IPS-18a (cell line): Measurements from ENCODE around the gene RTN4.

Source experiments
- H3K27ac ChIP-seq: one replicate; pipeline ENCODE4 v1.5.1; 2013; ENCODE audit warnings: low read length
- H3K27me3 ChIP-seq: one replicate; pipeline ENCODE4 v1.6.1; 2013; ENCODE audit warnings: mild to moderate bottlenecking, low read length; ENCODE audit not compliant: control insufficient read depth, insufficient read depth
- H3K36me3 ChIP-seq: one replicate; pipeline ENCODE4 v1.6.1; 2013; ENCODE audit warnings: low read depth, low read length; ENCODE audit not compliant: control insufficient read depth
- H3K4me1 ChIP-seq: one replicate; pipeline ENCODE4 v1.6.1; 2013; ENCODE audit warnings: low read depth, low read length; ENCODE audit not compliant: control insufficient read depth
- H3K4me3 ChIP-seq: one replicate; pipeline ENCODE4 v1.5.1; 2013; ENCODE audit warnings: low read length
- H3K9ac ChIP-seq: one replicate; pipeline ENCODE4 v1.6.1; 2013; ENCODE audit warnings: mild to moderate bottlenecking, low read length, moderate library complexity
- H3K9me3 ChIP-seq: one replicate; pipeline ENCODE4 v1.6.1; 2013; ENCODE audit warnings: low read depth, low read length; ENCODE audit not compliant: control insufficient read depth

RTN4 gene

GRCh38 chr2:54952978-54953456 is 97.2 kb downstream of the RTN4 start:
- Histone ChIP-seq H3K36me3 (no peaks in the 10 kb centered on the region), H3K9ac (no peak overlapping the region), H3K27ac (no peak overlapping the region), H3K4me3 (no peak overlapping the region), H3K4me1 (peaks cover 7% of the 10 kb centered on the region), H3K9me3 (no peaks in the 10 kb centered on the region), H3K27me3 (no peaks in the 10 kb centered on the region)

GRCh38 chr2:54952425-54952824 is 97.8 kb downstream of the RTN4 start:
- no peak overlapping the region for H3K4me3 ChIP-seq
- H3K9ac ChIP-seq = no peak overlapping the region
- H3K36me3 ChIP-seq = no peaks in the 10 kb centered on the region
- peaks cover 7% of the 10 kb centered on the region for H3K4me1 ChIP-seq
- no peaks in the 10 kb centered on the region for H3K27me3 ChIP-seq
- H3K27ac ChIP-seq = no peak overlapping the region
- H3K9me3 ChIP-seq = no peaks in the 10 kb centered on the region

GRCh38 chr2:54950811-54951210 is 99.4 kb downstream of the RTN4 start:
- Histone ChIP-seq H3K4me3 (no peak overlapping the region), H3K36me3 (no peaks in the 10 kb centered on the region), H3K27me3 (no peaks in the 10 kb centered on the region), H3K9ac (no peak overlapping the region), H3K27ac (no peak overlapping the region), H3K4me1 (no peaks in the 10 kb centered on the region), H3K9me3 (no peaks in the 10 kb centered on the region)

GRCh38 chr2:54949431-54949830 is 100.8 kb downstream of the RTN4 start:
- H3K4me3 ChIP-seq = no peak overlapping the region
- H3K36me3 ChIP-seq = no peaks in the 10 kb centered on the region
- H3K9me3 ChIP-seq = no peaks in the 10 kb centered on the region
- H3K9ac ChIP-seq = no peak overlapping the region
- H3K27ac ChIP-seq = no peak overlapping the region
- H3K4me1 ChIP-seq = no peaks in the 10 kb centered on the region
- H3K27me3 ChIP-seq = no peaks in the 10 kb centered on the region

GRCh38 chr2:54948120-54948519 is 102.1 kb downstream of the RTN4 start:
- Histone ChIP-seq H3K4me1 (no peaks in the 10 kb centered on the region), H3K4me3 (no peak overlapping the region), H3K9me3 (no peaks in the 10 kb centered on the region), H3K27me3 (no peaks in the 10 kb centered on the region), H3K9ac (no peak overlapping the region), H3K27ac (no peak overlapping the region), H3K36me3 (no peaks in the 10 kb centered on the region)

- H3K9ac ChIP-seq = no peak overlapping the region
- no peak overlapping the region for H3K27ac ChIP-seq
- H3K27me3 ChIP-seq = no peaks in the 10 kb centered on the region
- no peaks in the 10 kb centered on the region for H3K4me1 ChIP-seq
- H3K4me3 ChIP-seq = no peak overlapping the region
- H3K9me3 ChIP-seq = no peaks in the 10 kb centered on the region
- H3K36me3 ChIP-seq = no peaks in the 10 kb centered on the region
Measured at GRCh38 chr2:54947646-54948045, 102.6 kb downstream of the RTN4 start.

- H3K9ac ChIP-seq = no peak overlapping the region
- H3K27ac ChIP-seq = no peak overlapping the region
- no peaks in the 10 kb centered on the region for H3K4me1 ChIP-seq
- H3K9me3 ChIP-seq = no peaks in the 10 kb centered on the region
- H3K27me3 ChIP-seq = no peaks in the 10 kb centered on the region
- H3K36me3 ChIP-seq = no peaks in the 10 kb centered on the region
- H3K4me3 ChIP-seq = no peak overlapping the region
Measured at GRCh38 chr2:54947136-54947535, 103.1 kb downstream of the RTN4 start.

GRCh38 chr2:54946220-54946805 is 103.9 kb downstream of the RTN4 start:
- Histone ChIP-seq H3K27ac (no peak overlapping the region), H3K4me3 (no peak overlapping the region), H3K27me3 (no peaks in the 10 kb centered on the region), H3K4me1 (no peaks in the 10 kb centered on the region), H3K9me3 (no peaks in the 10 kb centered on the region), H3K36me3 (no peaks in the 10 kb centered on the region), H3K9ac (no peak overlapping the region)

GRCh38 chr2:54945391-54946219 is 104.6 kb downstream of the RTN4 start:
- Histone ChIP-seq H3K4me3 (no peak overlapping the region), H3K4me1 (no peaks in the 10 kb centered on the region), H3K27me3 (no peaks in the 10 kb centered on the region), H3K9me3 (no peaks in the 10 kb centered on the region), H3K27ac (no peak overlapping the region), H3K9ac (no peak overlapping the region), H3K36me3 (no peaks in the 10 kb centered on the region)

GRCh38 chr2:54944724-54945326 is 105.4 kb downstream of the RTN4 start:
- Histone ChIP-seq H3K36me3 (no peaks in the 10 kb centered on the region), H3K4me1 (no peaks in the 10 kb centered on the region), H3K4me3 (no peak overlapping the region), H3K9ac (no peak overlapping the region), H3K27ac (no peak overlapping the region), H3K9me3 (no peaks in the 10 kb centered on the region), H3K27me3 (no peaks in the 10 kb centered on the region)

- H3K9ac ChIP-seq = no peak overlapping the region
- no peaks in the 10 kb centered on the region for H3K27me3 ChIP-seq
- no peaks in the 10 kb centered on the region for H3K9me3 ChIP-seq
- no peak overlapping the region for H3K27ac ChIP-seq
- H3K36me3 ChIP-seq = no peaks in the 10 kb centered on the region
- H3K4me3 ChIP-seq = no peak overlapping the region
- no peaks in the 10 kb centered on the region for H3K4me1 ChIP-seq
Measured at GRCh38 chr2:54942373-54942772, 107.9 kb downstream of the RTN4 start.
